K562 (cell line): Measurements from ENCODE around the gene CNIH4. TPM values are rescaled to one million over a fixed set of nuclear protein-coding genes. Genes with fewer than 3 reads are reported as not detected.

ENCODE experiments used
- ARID4B ChIP-seq: sonication (generic); formaldehyde crosslinking; IDR thresholded peaks from 2 replicates; pipeline ENCODE4 v1.8.0; 2022; ENCODE audit warnings: mild to moderate bottlenecking, missing genetic modification reagents
- ASH1L ChIP-seq: fragments of 450-650 bp; IDR thresholded peaks from 2 replicates; pipeline ENCODE4 v1.6.1; 2018; ENCODE audit warnings: borderline replicate concordance, mild to moderate bottlenecking, low read depth; ENCODE audit not compliant: partially characterized antibody
- ATF7 ChIP-seq: fragments of 450-650 bp; IDR thresholded peaks from 2 replicates; pipeline ENCODE4 v1.7.1; 2014; ENCODE audit warnings: mild to moderate bottlenecking, moderate library complexity
- BRF1 ChIP-seq: IDR thresholded peaks from 3 replicates; pipeline ENCODE4 v1.6.1; 2011; ENCODE audit warnings: borderline replicate concordance, mild to moderate bottlenecking; ENCODE audit not compliant: insufficient read length; ENCODE audit errors: extremely low read depth
- CREBBP ChIP-seq: IDR thresholded peaks from one replicate; pipeline ENCODE4 v1.6.1; 2012; ENCODE audit warnings: low read depth, mild to moderate bottlenecking, control low read depth, inconsistent platforms, low read length
- ELF2 ChIP-seq: fragments of 250-450 bp; sonication (Bioruptor Pico); IDR thresholded peaks from 2 replicates; pipeline ENCODE4 v1.5.0; 2021; ENCODE audit warnings: mild to moderate bottlenecking
- IRF1 ChIP-seq: sonication (generic); formaldehyde crosslinking; IDR thresholded peaks from 2 replicates; pipeline ENCODE4 v1.8.0; 2022; ENCODE audit warnings: missing genetic modification reagents, mild to moderate bottlenecking, borderline replicate concordance
- JUN ChIP-seq, 2 experiments: sonication (generic) in 1 of 2; formaldehyde crosslinking in 1 of 2; IDR thresholded peaks; 2 replicates each; pipeline versions ENCODE4 v1.6.1 to v1.8.0; 2012 to 2022; ENCODE audit warnings: borderline replicate concordance in 2 of 2, mild to moderate bottlenecking in 2 of 2, improper control_type of control experiment in 1 of 2, low read depth in 1 of 2, low read length in 1 of 2, missing genetic modification reagents in 1 of 2
- MTF1 ChIP-seq: fragments of 250-450 bp; sonication (Bioruptor Pico); IDR thresholded peaks from 2 replicates; pipeline ENCODE4 v1.9.0; 2021; ENCODE audit warnings: moderate library complexity, mild to moderate bottlenecking, inconsistent platforms, borderline replicate concordance
- PTRF ChIP-seq: fragments of 450-650 bp; IDR thresholded peaks from 2 replicates; pipeline ENCODE4 v1.6.1; 2016; ENCODE audit warnings: mild to moderate bottlenecking, missing genetic modification characterization, missing compliant biosample characterization
- RBM17 ChIP-seq: fragments of 200-400 bp; formaldehyde crosslinking; IDR thresholded peaks from 2 replicates; pipeline ENCODE4 v1.6.1; 2017; ENCODE audit warnings: low read depth, mild to moderate bottlenecking, low read length, borderline replicate concordance
- SIN3B ChIP-seq: fragments of 450-650 bp; IDR thresholded peaks from 2 replicates; pipeline ENCODE4 v1.6.1; 2017; ENCODE audit warnings: low read depth, mild to moderate bottlenecking, moderate library complexity
- SMC3 ChIP-seq: conservative IDR thresholded peaks from 2 replicates; pipeline ENCODE4 v1.6.1; 2011; ENCODE audit warnings: low read depth, low read length, improper control_type of control experiment; ENCODE audit not compliant: insufficient read depth
- U2AF2 ChIP-seq: fragments of 200-400 bp; formaldehyde crosslinking; optimal IDR thresholded peaks from 2 replicates; pipeline ENCODE3; 2017; ENCODE audit warnings: low read depth, mild to moderate bottlenecking, low read length
- ZKSCAN8 ChIP-seq: fragments of 200-800 bp; sonication (Bioruptor generic); IDR thresholded peaks from 2 replicates; pipeline ENCODE4 v1.6.1; 2016; ENCODE audit warnings: missing genetic modification characterization, missing compliant biosample characterization
- ZNF707 ChIP-seq: fragments of 250-450 bp; sonication (Bioruptor Pico); conservative IDR thresholded peaks from 2 replicates; pipeline ENCODE4 v1.8.0; 2022; ENCODE audit warnings: inconsistent platforms, mild to moderate bottlenecking, moderate library complexity
- polyA plus RNA-seq, 8 experiments: library from polyadenylated mRNA; depleted of rRNA in 4 of 8; stranded (reverse) in 5 of 8; unstranded in 3 of 8; fragments of >200 nt; fragmentation: Nextera tagmentation in 2 of 8; fragmentation: Illumina TruSeq in 1 of 8; extraction: Ambion mirVana in 2 of 8; extraction: Trizol in 1 of 8; gene quantifications; 2 replicates each; pipeline versions ENCODE4 v1.2.1 to v1.2.3, GENCODE V29; 2011 to 2014; ENCODE audit warnings: inconsistent platforms in 1 of 8, missing spikeins in 1 of 8
- total RNA-seq, 7 experiments: library from RNA; depleted of rRNA in 6 of 7; stranded (reverse); fragments of >200 nt in 6 of 7; fragmentation: Illumina TruSeq in 2 of 7; extraction: Trizol in 2 of 7; gene quantifications; 2 replicates each; pipeline versions ENCODE4 v1.2.1 to v1.2.3, GENCODE V29; 2011 to 2021; ENCODE audit warnings: low replicate concordance in 1 of 7
- TF ChIP-seq, protein P1 (sequence below): fragments of 450-650 bp; IDR thresholded peaks from 2 replicates; pipeline ENCODE4 v1.6.1; 2014; ENCODE audit warnings: low read depth, mild to moderate bottlenecking, moderate library complexity, borderline replicate concordance

CNIH4 gene
- total and polyA plus RNA-seq, 9 of the 15 experiments (the other 6 are each of a cell fraction or from before 2014, with no cell fraction given), result 41.3 to 266 (median 61.1) TPM

GRCh38 chr1:224329842-224330753, 26.6 kb upstream of the CNIH4 start, which contains the start of gene NVL (continued):
- TF ChIP-seq MTF1 (CRISPR knock-in tag) (peak; percentile 41; the same call in 1 of the 2 replicates), ELF2 (CRISPR knock-in tag) (0 out of 2 replicates have a peak, but pooled peaks have one; percentile 60), IRF1 (CRISPR knock-in tag) (no peak), SMC3 (no peak), CREBBP (no peak), ATF7 (peak; percentile 91), JUN (IDR thresholded peaks at IDR 0.05; ENCODE audit: borderline replicate concordance, low read depth, low read length) (peak; percentile 73; the same call in 1 of the 2 replicates), JUN (CRISPR knock-in tag; IDR thresholded peaks at IDR 0.05; ENCODE audit: borderline replicate concordance) (no peak), U2AF2 (no peak), SIN3B (peak; percentile 90), BRF1 (no peak), PTRF (tag) (no peak), ZKSCAN8 (CRISPR knock-in tag) (no peak), RBM17 (no peak), ARID4B (CRISPR knock-in tag) (no peak; the same call in 1 of the 2 replicates), ASH1L (no peak), ZNF707 (no peak; the same call in 1 of the 2 replicates)
- TF ChIP-seq, protein P1, sequence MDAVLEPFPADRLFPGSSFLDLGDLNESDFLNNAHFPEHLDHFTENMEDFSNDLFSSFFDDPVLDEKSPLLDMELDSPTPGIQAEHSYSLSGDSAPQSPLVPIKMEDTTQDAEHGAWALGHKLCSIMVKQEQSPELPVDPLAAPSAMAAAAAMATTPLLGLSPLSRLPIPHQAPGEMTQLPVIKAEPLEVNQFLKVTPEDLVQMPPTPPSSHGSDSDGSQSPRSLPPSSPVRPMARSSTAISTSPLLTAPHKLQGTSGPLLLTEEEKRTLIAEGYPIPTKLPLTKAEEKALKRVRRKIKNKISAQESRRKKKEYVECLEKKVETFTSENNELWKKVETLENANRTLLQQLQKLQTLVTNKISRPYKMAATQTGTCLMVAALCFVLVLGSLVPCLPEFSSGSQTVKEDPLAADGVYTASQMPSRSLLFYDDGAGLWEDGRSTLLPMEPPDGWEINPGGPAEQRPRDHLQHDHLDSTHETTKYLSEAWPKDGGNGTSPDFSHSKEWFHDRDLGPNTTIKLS, result peak; percentile 79
